NCI-H1092 treated with DMSO at 0.1 percent for 48 hours (cell line): Measurements from ENCODE around the gene RAPGEF4.

Experiments
- DNase-seq: peaks from one replicate; lab custom pipeline; 2025; lab: John Stamatoyannopoulos, UW

Gene RAPGEF4

GRCh38 chr2:172937884-172938712, 202.5 kb downstream of the RAPGEF4 start:
- DNase-seq = no peak

GRCh38 chr2:172938713-172939375, 203.2 kb downstream of the RAPGEF4 start:
- no peak for DNase-seq

GRCh38 chr2:172943539-172943938, 207.9 kb downstream of the RAPGEF4 start:
- DNase-seq = no peak

- DNase-seq = no peak
These were observed 208.6 kb downstream of the RAPGEF4 start for GRCh38 chr2:172944022-172944793.

GRCh38 chr2:172944794-172945509, 209.3 kb downstream of the RAPGEF4 start:
- no peak for DNase-seq

- DNase-seq = no peak
These were observed 209.8 kb downstream of the RAPGEF4 start for GRCh38 chr2:172945510-172945850.

GRCh38 chr2:172947461-172948153, 212.0 kb downstream of the RAPGEF4 start:
- no peak for DNase-seq

GRCh38 chr2:172949522-172949921, 213.9 kb downstream of the RAPGEF4 start:
- DNase-seq = no peak

- DNase-seq = no peak
These were observed 214.9 kb downstream of the RAPGEF4 start for GRCh38 chr2:172950565-172950964.

- no peak for DNase-seq
These were observed 215.9 kb downstream of the RAPGEF4 start for GRCh38 chr2:172951554-172951953.

GRCh38 chr2:172953411-172953810, 217.8 kb downstream of the RAPGEF4 start:
- no peak for DNase-seq

- DNase-seq = no peak
These were observed 218.6 kb downstream of the RAPGEF4 start for GRCh38 chr2:172953970-172954852.

- no peak for DNase-seq
These were observed 219.9 kb downstream of the RAPGEF4 start for GRCh38 chr2:172955587-172955986.

- DNase-seq = no peak
These were observed 222.1 kb downstream of the RAPGEF4 start for GRCh38 chr2:172957734-172958133.

GRCh38 chr2:172962082-172962481, 226.4 kb downstream of the RAPGEF4 start:
- no peak for DNase-seq

GRCh38 chr2:172962824-172963223, 227.2 kb downstream of the RAPGEF4 start:
- no peak for DNase-seq

GRCh38 chr2:172964511-172965139, 229.0 kb downstream of the RAPGEF4 start:
- no peak for DNase-seq

- DNase-seq = no peak
These were observed 230.0 kb downstream of the RAPGEF4 start for GRCh38 chr2:172965433-172966212.
